ENCODE data around the gene AOX1.

Gene AOX1

GRCh38 chr2:200591308-200591707 lies 5.5 kb downstream of the AOX1 start:
- DNase-seq (ENCODE audit: insufficient read length, low spot score) (no peak), FAIRE-seq (no peak)
- TF ChIP-seq CTCF (IDR thresholded peaks at IDR 0.05; ENCODE audit: insufficient read depth, missing control alignments) = no peak

GRCh38 chr2:200592406-200593075 lies 6.7 kb downstream of the AOX1 start:
- DNase-seq (ENCODE audit: insufficient read length, low spot score) = no peak
- no peak for FAIRE-seq

GRCh38 chr2:200593905-200594304 lies 8.1 kb downstream of the AOX1 start:
- no peak for TF ChIP-seq CTCF (IDR thresholded peaks at IDR 0.05; ENCODE audit: insufficient read depth, missing control alignments)
- FAIRE-seq = no peak
- DNase-seq (ENCODE audit: insufficient read length, low spot score) = no peak

More at GRCh38 chr2:200592406-200593075, 6.7 kb downstream of the AOX1 start:
- TF ChIP-seq CTCF (IDR thresholded peaks at IDR 0.05; ENCODE audit: insufficient read depth, missing control alignments) = no peak

- FAIRE-seq (no peak), DNase-seq (ENCODE audit: insufficient read length, low spot score) (no peak)
- TF ChIP-seq CTCF (IDR thresholded peaks at IDR 0.05; ENCODE audit: insufficient read depth, missing control alignments) = no peak
These were observed 10.1 kb downstream of the AOX1 start for GRCh38 chr2:200595913-200596312.

- DNase-seq (ENCODE audit: insufficient read length, low spot score) = no peak
- FAIRE-seq = no peak
- no peak for TF ChIP-seq CTCF (IDR thresholded peaks at IDR 0.05; ENCODE audit: insufficient read depth, missing control alignments)
These were observed 11.2 kb downstream of the AOX1 start for GRCh38 chr2:200596774-200597570.

GRCh38 chr2:200599206-200599605 lies 13.4 kb downstream of the AOX1 start:
- no peak for TF ChIP-seq CTCF (IDR thresholded peaks at IDR 0.05; ENCODE audit: insufficient read depth, missing control alignments)
- no peak for FAIRE-seq
- no peak for DNase-seq (ENCODE audit: insufficient read length, low spot score)

Data from D721Med (cell line).